GM12875 (cell line): ENCODE measurements around the gene LEMD2.

Experiments
- H3K4me3 ChIP-seq: one replicate; pipeline ENCODE4 v1.5.1; 2011; ENCODE audit warnings: low read depth, low read length, control low read depth
- CTCF ChIP-seq: IDR thresholded peaks from 2 replicates; pipeline ENCODE4 v1.5.1; 2011; ENCODE audit warnings: low read depth, mild to moderate bottlenecking, control low read depth, inconsistent platforms, low read length, moderate library complexity, borderline replicate concordance; ENCODE audit not compliant: insufficient read depth

LEMD2 gene

GRCh38 chr6:33790910-33791309, 2.0 kb upstream of the LEMD2 start:
- no peak overlapping the region for H3K4me3 ChIP-seq
- no peak for TF ChIP-seq CTCF

GRCh38 chr6:33790379-33790778, 1.4 kb upstream of the LEMD2 start:
- H3K4me3 ChIP-seq, result no peak overlapping the region
- TF ChIP-seq CTCF, result no peak

GRCh38 chr6:33789550-33789895, 593 bp upstream of the LEMD2 start:
- no peak overlapping the region for H3K4me3 ChIP-seq
- TF ChIP-seq CTCF, result no peak

GRCh38 chr6:33787954-33788693, 806 bp downstream of the LEMD2 start:
- peak overlapping the region; percentile 79 for H3K4me3 ChIP-seq
- no peak for TF ChIP-seq CTCF

- peak overlapping the region; percentile 79 for H3K4me3 ChIP-seq
- no peak for TF ChIP-seq CTCF
Observed at GRCh38 chr6:33787346-33787953, 1.5 kb downstream of the LEMD2 start.

GRCh38 chr6:33786736-33787135, 2.2 kb downstream of the LEMD2 start:
- H3K4me3 ChIP-seq, result no peak overlapping the region
- TF ChIP-seq CTCF, result no peak

GRCh38 chr6:33785778-33786177, 3.2 kb downstream of the LEMD2 start:
- no peak for TF ChIP-seq CTCF
- H3K4me3 ChIP-seq, result no peak overlapping the region
